Measurements from ENCODE around the gene DNAJA4. TPM values are rescaled to one million over a fixed set of nuclear protein-coding genes. Genes with fewer than 3 reads are reported as not detected.

Gene DNAJA4
- total RNA-seq, 2 experiments from 2014 or later: 38.1 to 38.8 TPM

DNA sequence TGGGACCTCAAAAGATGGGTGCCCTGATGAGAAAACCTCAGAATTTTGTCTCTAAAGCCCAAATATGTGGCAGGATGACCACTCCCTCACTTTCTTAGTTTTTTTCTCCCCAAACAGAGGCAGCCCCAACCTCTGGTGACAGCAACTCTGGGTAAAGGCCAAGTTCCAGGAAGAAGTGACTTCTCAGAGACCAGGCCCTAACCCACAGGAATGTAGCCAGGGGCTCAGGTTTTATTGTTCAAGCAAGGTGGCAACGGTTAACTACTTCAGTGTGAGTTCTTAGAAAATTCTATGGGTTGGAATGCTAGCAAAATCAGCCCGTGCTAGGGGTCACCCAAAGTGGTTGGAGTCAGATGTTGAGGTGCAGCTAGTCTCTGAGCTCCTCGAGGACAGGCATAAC, 5.1 kb upstream of the DNAJA4 start:
- no peaks in the 10 kb centered on the region for H3K27me3 Mint-ChIP-seq
- TF ChIP-seq, protein P1, sequence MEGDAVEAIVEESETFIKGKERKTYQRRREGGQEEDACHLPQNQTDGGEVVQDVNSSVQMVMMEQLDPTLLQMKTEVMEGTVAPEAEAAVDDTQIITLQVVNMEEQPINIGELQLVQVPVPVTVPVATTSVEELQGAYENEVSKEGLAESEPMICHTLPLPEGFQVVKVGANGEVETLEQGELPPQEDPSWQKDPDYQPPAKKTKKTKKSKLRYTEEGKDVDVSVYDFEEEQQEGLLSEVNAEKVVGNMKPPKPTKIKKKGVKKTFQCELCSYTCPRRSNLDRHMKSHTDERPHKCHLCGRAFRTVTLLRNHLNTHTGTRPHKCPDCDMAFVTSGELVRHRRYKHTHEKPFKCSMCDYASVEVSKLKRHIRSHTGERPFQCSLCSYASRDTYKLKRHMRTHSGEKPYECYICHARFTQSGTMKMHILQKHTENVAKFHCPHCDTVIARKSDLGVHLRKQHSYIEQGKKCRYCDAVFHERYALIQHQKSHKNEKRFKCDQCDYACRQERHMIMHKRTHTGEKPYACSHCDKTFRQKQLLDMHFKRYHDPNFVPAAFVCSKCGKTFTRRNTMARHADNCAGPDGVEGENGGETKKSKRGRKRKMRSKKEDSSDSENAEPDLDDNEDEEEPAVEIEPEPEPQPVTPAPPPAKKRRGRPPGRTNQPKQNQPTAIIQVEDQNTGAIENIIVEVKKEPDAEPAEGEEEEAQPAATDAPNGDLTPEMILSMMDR (IDR thresholded peaks at IDR 0.05): no peak
- intact Hi-C loops (cut with micrococcal nuclease): no loop called here
- no peak for DNase-seq
- no peaks in the 10 kb centered on the region for H3K9me3 Mint-ChIP-seq
- no peak for ATAC-seq
- no peak overlapping the region for H3K4me3 Mint-ChIP-seq
- H3K4me1 Mint-ChIP-seq (ENCODE audit: low read depth): no peaks in the 10 kb centered on the region
- no peak overlapping the region for H3K27ac Mint-ChIP-seq
- CTCF ChIA-PET: no interaction called here
- POLR2A ChIA-PET: no interaction called here
- no peaks in the 10 kb centered on the region for H3K36me3 Mint-ChIP-seq (ENCODE audit: low read depth)

DNA sequence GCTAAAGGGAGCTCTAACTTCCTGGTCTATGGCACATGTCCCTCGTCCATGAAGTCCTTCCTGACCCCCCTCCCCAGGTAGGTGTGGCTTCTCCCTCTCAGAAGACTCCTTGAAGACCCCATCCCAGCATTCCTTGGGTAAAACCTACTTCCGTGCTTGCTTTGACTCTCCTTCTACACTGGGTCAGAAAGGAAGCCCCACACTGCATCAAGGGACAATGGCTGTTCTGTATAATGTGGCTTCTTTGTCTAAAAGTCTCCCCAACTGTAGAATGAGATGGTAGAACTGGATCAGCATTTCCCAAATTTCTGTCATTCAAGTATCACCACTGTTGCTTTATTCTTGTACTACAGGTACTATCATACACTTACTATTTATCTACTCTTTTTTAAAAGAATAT, 3.9 kb upstream of the DNAJA4 start:
- Mint-ChIP-seq H3K27me3 (no peaks in the 10 kb centered on the region), H3K4me1 (ENCODE audit: low read depth) (peaks cover 4% of the 10 kb centered on the region), H3K27ac (no peak overlapping the region), H3K9me3 (no peaks in the 10 kb centered on the region), H3K36me3 (ENCODE audit: low read depth) (peaks cover 3% of the 10 kb centered on the region), H3K4me3 (no peak overlapping the region)
- DNase-seq: no peak
- ChIA-PET POLR2A (interaction anchor here (0.6 kb wide), 1 partner anchor 134 kb away, joined by 3 read pairs; no protein-coding TSS in a partner anchor), CTCF (no interaction called here)
- ATAC-seq: no peak
- TF ChIP-seq, protein P1 (IDR thresholded peaks at IDR 0.05): no peak
- intact Hi-C loops (cut with micrococcal nuclease): no loop called here

DNA sequence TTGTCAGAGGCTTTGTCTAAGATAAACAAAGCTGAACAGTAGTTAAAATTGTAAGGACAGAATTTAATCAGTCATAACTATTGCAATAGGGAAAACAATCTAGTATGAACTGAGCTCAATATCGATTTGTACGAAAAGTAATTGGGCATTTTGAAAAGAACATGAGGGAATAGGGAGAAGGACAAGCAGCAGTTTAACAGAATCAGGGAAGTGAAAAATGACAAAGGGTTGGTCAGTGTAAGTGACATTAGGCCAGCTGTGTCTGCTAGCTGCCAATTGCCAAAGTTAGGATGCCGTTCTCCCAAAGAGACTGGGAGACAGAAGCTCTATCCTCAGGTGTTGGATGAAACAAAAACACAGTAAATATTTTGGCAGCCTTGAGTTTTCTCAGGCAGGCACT, 3.3 kb upstream of the DNAJA4 start:
- Mint-ChIP-seq H3K36me3 (ENCODE audit: low read depth) (peaks cover 3% of the 10 kb centered on the region), H3K27me3 (no peaks in the 10 kb centered on the region), H3K9me3 (no peaks in the 10 kb centered on the region), H3K27ac (no peak overlapping the region), H3K4me1 (ENCODE audit: low read depth) (peaks cover 10% of the 10 kb centered on the region), H3K4me3 (no peak overlapping the region)
- DNase-seq (no peak), ATAC-seq (no peak)
- POLR2A ChIA-PET: no interaction called here
- CTCF ChIA-PET: no interaction called here
- TF ChIP-seq, protein P1 (IDR thresholded peaks at IDR 0.05): no peak
- intact Hi-C loops (cut with micrococcal nuclease): no loop called here

DNA sequence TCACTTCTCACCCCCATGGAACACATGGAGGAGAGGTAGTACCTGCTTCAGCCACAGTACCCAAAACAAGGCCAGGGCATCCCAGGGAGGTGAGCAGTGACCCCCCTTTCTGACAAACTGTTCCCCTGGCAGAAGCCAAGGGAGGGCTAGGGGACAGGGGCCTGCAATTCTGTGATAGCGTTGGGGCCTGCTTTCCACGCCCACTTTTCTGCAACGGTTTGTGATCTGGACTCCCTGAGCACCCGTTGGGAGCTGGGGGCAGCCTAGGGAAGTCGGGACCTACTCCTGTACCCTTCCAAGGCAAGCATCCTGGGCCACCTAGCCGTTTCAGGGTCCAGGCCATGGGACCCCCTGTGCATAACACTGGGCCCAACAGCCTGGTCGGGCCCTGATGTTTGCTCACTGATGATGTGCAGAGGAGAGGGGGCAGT, 996 bp upstream of the DNAJA4 start:
- DNase-seq: no peak
- peak overlapping the region; percentile 64 for H3K4me3 Mint-ChIP-seq
- no peaks in the 10 kb centered on the region for H3K9me3 Mint-ChIP-seq
- peaks cover 21% of the 10 kb centered on the region for H3K4me1 Mint-ChIP-seq (ENCODE audit: low read depth)
- TF ChIP-seq, protein P1 (IDR thresholded peaks at IDR 0.05): no peak
- POLR2A ChIA-PET: no interaction called here
- intact Hi-C loops (cut with micrococcal nuclease): no loop called here
- no peaks in the 10 kb centered on the region for H3K27me3 Mint-ChIP-seq
- H3K27ac Mint-ChIP-seq: peak overlapping the region; percentile 87
- CTCF ChIA-PET: interaction anchor here (0.6 kb wide), 1 partner anchor 23 kb away, joined by 4 read pairs; no protein-coding TSS in a partner anchor
- no peak for ATAC-seq
- peaks cover 5% of the 10 kb centered on the region for H3K36me3 Mint-ChIP-seq (ENCODE audit: low read depth)

DNA sequence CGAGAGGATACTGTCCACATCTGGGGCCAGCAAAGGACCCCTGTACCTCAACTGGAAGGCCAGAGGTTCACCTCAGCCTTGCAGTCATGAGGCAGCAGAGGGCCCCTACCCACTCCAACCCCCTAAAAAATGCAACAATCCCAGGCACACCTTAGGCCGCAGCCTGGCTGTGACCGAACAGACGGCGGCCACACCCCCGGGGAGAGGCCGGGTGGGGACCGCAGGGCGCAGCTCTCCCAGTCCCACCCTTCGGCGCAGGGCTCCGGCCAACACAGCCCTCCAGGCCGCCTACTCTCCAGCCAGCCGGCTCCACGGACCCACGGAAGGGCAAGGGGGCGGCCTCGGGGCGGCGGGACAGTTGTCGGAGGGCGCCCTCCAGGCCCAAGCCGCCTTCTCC, 457 bp upstream of the DNAJA4 start:
- TF ChIP-seq, protein P1 (IDR thresholded peaks at IDR 0.05): no peak
- no peak for DNase-seq
- Mint-ChIP-seq H3K4me1 (ENCODE audit: low read depth) (peaks cover 25% of the 10 kb centered on the region), H3K27me3 (no peaks in the 10 kb centered on the region), H3K27ac (peak overlapping the region; percentile 87), H3K9me3 (no peaks in the 10 kb centered on the region), H3K36me3 (ENCODE audit: low read depth) (peaks cover 5% of the 10 kb centered on the region), H3K4me3 (peak overlapping the region; percentile 64)
- no peak for ATAC-seq
- intact Hi-C loops (cut with micrococcal nuclease): no loop called here
- CTCF ChIA-PET: interaction anchor here (2.0 to 2.8 kb wide), 3 partner anchors 23 to 132 kb away, joined by 8 to 12 read pairs (median 8); partner anchors contain the start of gene CIB2
- POLR2A ChIA-PET: interaction anchor here (0.7 to 1.7 kb wide), 6 partner anchors 13 to 276 kb away, joined by 3 to 8 read pairs (median 4); partner anchors contain the start of genes IREB2 and PSMA4
